ENCODE data around the gene ZNF584. TPM values are rescaled to one million over a fixed set of nuclear protein-coding genes. Genes with fewer than 3 reads are reported as not detected.

Gene ZNF584
- polyA plus RNA-seq, 10 donors, result 4.5 to 7.6 (median 5.7) TPM

DNA sequence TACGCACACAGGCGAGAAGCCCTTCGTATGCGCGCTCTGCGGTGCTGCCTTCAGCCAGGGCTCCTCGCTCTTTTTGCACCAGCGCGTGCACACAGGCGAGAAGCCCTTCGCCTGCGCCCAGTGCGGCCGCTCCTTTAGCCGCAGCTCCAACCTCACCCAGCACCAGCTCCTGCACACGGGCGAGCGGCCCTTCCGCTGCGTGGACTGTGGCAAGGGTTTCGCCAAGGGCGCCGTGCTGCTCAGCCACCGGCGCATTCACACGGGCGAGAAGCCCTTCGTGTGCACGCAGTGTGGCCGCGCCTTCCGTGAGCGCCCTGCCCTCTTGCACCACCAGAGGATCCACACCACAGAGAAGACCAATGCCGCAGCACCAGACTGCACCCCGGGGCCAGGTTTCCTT, 47.7 kb downstream of the ZNF584 start:
- no peak for DNase-seq

DNA sequence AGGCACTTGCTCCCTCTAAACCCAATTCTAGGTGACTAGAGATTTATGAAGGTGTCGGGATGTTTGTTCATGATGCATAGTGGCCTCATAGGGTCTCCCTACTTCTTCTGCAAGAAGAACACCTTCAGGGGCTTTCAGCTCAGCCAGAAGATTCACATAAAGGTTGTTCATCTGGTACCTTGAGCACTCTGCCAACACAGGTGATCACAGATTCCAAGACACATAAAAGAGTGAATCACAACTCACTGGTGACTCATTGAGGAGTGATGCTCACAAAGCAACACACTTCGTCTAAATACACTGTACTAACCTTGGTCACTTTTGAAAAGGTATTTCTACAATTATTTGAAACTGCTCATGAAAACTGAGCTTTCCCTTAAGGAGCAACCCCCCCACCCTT, 51.6 kb downstream of the ZNF584 start:
- DNase-seq, result no peak

- DNase-seq, result no peak
Observed at GRCh38 chr19:58466089-58466759, 57.8 kb downstream of the ZNF584 start.

- peak; percentile 96 to 99 (median 98) for DNase-seq
Observed at GRCh38 chr19:58466760-58467589, 58.5 kb downstream of the ZNF584 start, which contains the start of gene ZNF324. Gene ZNF324, plus strand, starts transcription at chr19:58467080. Its CDS starts 2,106 bp downstream, at chr19:58469186.

Other genes with a start within 250 kb of the ZNF584 start
- 10 to 100 TPM in 3 of 10 donors, 1 to 10 TPM in 7; 7.5 to 11.7 (median 9.7) TPM for gene ZNF274, start 225.6 kb upstream of the ZNF584 start, polyA plus RNA-seq (ENCODE audit: insufficient read length in 10 of 10)
- 10 to 100 TPM; 11.1 to 20.5 (median 16.9) TPM for gene ZNF544, start 179.7 kb upstream of the ZNF584 start, polyA plus RNA-seq (ENCODE audit: insufficient read length in 10 of 10)
- gene ZNF8, start 129.7 kb upstream of the ZNF584 start, polyA plus RNA-seq (ENCODE audit: insufficient read length in 10 of 10), result 1 to 10 TPM; 4.0 to 6.7 (median 5.3) TPM
- 10 to 100 TPM; 23.7 to 34.9 (median 30.5) TPM for gene ERVK3-1, start 103.3 kb upstream of the ZNF584 start, polyA plus RNA-seq (ENCODE audit: insufficient read length in 10 of 10)
- gene ZSCAN22, start 81.7 kb upstream of the ZNF584 start, polyA plus RNA-seq (ENCODE audit: insufficient read length in 10 of 10), result 1 to 10 TPM; 2.7 to 3.4 (median 2.9) TPM
- gene A1BG, start 55.2 kb upstream of the ZNF584 start, polyA plus RNA-seq (ENCODE audit: insufficient read length in 10 of 10), result 1 to 10 TPM; 1.1 to 7.3 (median 3.2) TPM
- gene ZNF497, start 45.9 kb upstream of the ZNF584 start, polyA plus RNA-seq (ENCODE audit: insufficient read length in 10 of 10), result 1 to 10 TPM; 1.8 to 3.5 (median 2.1) TPM
- 1 to 10 TPM in 7 of 10 donors, under 1 TPM in 3; 0.36 to 2.7 (median 1.3) TPM for gene ZNF837, start 27.6 kb upstream of the ZNF584 start, polyA plus RNA-seq (ENCODE audit: insufficient read length in 10 of 10)
- 1,000 to 10,000 TPM; 1,378 to 1,791 (median 1,640) TPM for gene RPS5, start 21.4 kb upstream of the ZNF584 start, polyA plus RNA-seq (ENCODE audit: insufficient read length in 10 of 10)
- gene RNF225, start 13.0 kb upstream of the ZNF584 start, polyA plus RNA-seq (ENCODE audit: insufficient read length in 10 of 10), result under 1 TPM in 1 of 10 donors, not detected in 9; 0.17 TPM
- 1 to 10 TPM; 3.8 to 5.6 (median 5.0) TPM for gene ZNF132, start 31.5 kb downstream of the ZNF584 start, polyA plus RNA-seq (ENCODE audit: insufficient read length in 10 of 10)
- 1 to 10 TPM; 2.3 to 4.2 (median 3.4) TPM for gene ZNF324B, start 43.0 kb downstream of the ZNF584 start, polyA plus RNA-seq (ENCODE audit: insufficient read length in 10 of 10)
- gene ZNF324, start 58.4 kb downstream of the ZNF584 start, polyA plus RNA-seq (ENCODE audit: insufficient read length in 10 of 10), result 1 to 10 TPM; 3.3 to 6.4 (median 5.0) TPM
- 1 to 10 TPM; 5.2 to 9.3 (median 6.4) TPM for gene ZNF446, start 67.7 kb downstream of the ZNF584 start, polyA plus RNA-seq (ENCODE audit: insufficient read length in 10 of 10)
- 1 to 10 TPM; 2.4 to 5.5 (median 3.9) TPM for gene SLC27A5, start 103.3 kb downstream of the ZNF584 start, polyA plus RNA-seq (ENCODE audit: insufficient read length in 10 of 10)
- 10 to 100 TPM in 3 of 10 donors, 1 to 10 TPM in 7; 6.3 to 11.2 (median 7.9) TPM for gene ZBTB45, start 111.2 kb downstream of the ZNF584 start, polyA plus RNA-seq (ENCODE audit: insufficient read length in 10 of 10)
- 100 to 1,000 TPM; 277 to 491 (median 336) TPM for gene TRIM28, start 135.4 kb downstream of the ZNF584 start, polyA plus RNA-seq (ENCODE audit: insufficient read length in 10 of 10)
- 10 to 100 TPM; 63.5 to 82.8 (median 72.7) TPM for gene CHMP2A, start 146.5 kb downstream of the ZNF584 start, polyA plus RNA-seq (ENCODE audit: insufficient read length in 10 of 10)
- 10 to 100 TPM; 58.0 to 70.4 (median 65.5) TPM for gene UBE2M, start 150.0 kb downstream of the ZNF584 start, polyA plus RNA-seq (ENCODE audit: insufficient read length in 10 of 10)
- 10 to 100 TPM in 8 of 10 donors, 1 to 10 TPM in 2; 9.6 to 25.7 (median 14.2) TPM for gene MZF1, start 164.7 kb downstream of the ZNF584 start, polyA plus RNA-seq (ENCODE audit: insufficient read length in 10 of 10)